ENCODE measurements around the gene PEPD. TPM values are rescaled to one million over a fixed set of nuclear protein-coding genes. Genes with fewer than 3 reads are reported as not detected.

PEPD gene
- total RNA-seq, 1 experiment from 2014 or later = 14.2 TPM

DNA sequence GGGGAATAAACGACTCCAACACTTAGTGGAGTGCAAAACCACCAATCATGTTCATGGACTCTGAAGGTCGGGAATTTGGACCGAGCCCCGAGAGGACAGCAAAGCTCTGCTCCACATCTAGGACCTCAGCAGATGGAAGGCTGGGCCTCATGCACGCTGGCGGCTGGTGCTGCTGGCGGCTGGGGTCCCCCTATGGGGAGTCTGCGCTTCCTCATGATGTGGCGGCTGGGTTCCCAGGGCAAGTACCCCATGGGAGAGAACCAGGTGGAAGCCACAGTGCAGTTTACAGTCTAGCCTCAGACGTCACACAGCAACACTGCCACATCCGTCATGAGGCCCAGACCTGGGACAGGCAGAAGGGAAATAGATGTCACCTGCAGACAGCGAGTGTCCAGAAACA, 13.2 kb downstream of the PEPD start:
- Histone ChIP-seq H4K20me1 (ENCODE audit: insufficient read depth, low read depth, low read length) (no peaks in the 10 kb centered on the region), H3K9me3 (ENCODE audit: low read length) (peaks cover 7% of the 10 kb centered on the region), H3K27ac (ENCODE audit: low read length) (no peak overlapping the region), H3K4me3 (ENCODE audit: low read length) (no peak overlapping the region), H3K9me2 (replicated peaks; ENCODE audit: insufficient read depth, low read length) (no peaks in the 10 kb centered on the region), H3K27me3 (ENCODE audit: low read length) (no peaks in the 10 kb centered on the region), H3K9ac (ENCODE audit: low read length) (no peak overlapping the region), H3K4me2 (ENCODE audit: low read depth, low read length, poor library complexity, severe bottlenecking) (no peak overlapping the region), H2AFZ (ENCODE audit: low read length) (no peak overlapping the region), H3K79me2 (ENCODE audit: low read length) (no peaks in the 10 kb centered on the region), H3K36me3 (ENCODE audit: insufficient read depth, low read length) (no peaks in the 10 kb centered on the region), H3K4me1 (ENCODE audit: low read length) (no peaks in the 10 kb centered on the region)
- no peak for DNase-seq

DNA sequence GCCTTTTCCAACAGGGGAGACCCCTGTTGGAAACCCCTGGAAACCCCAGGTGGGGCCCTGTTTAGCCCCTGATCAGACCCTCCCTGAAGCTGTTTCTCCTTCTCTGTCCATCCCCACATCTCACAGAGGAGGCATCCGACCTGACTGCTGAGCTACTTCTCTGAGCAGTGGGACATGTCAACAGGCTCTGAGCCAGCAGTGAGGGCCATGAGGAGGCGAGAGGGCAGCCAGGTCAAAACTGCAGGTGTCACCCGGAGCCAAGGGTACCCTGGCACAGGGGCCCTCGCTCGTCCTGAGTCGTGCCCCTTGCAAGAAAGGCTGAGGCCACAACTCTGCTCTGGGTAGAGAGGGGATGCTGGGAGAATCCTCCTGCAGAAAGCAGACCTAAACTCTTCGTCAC, 13.6 kb downstream of the PEPD start:
- H3K4me2 ChIP-seq (ENCODE audit: low read depth, low read length, poor library complexity, severe bottlenecking) = no peak overlapping the region
- no peak overlapping the region for H2AFZ ChIP-seq (ENCODE audit: low read length)
- H3K9ac ChIP-seq (ENCODE audit: low read length) = no peak overlapping the region

DNA sequence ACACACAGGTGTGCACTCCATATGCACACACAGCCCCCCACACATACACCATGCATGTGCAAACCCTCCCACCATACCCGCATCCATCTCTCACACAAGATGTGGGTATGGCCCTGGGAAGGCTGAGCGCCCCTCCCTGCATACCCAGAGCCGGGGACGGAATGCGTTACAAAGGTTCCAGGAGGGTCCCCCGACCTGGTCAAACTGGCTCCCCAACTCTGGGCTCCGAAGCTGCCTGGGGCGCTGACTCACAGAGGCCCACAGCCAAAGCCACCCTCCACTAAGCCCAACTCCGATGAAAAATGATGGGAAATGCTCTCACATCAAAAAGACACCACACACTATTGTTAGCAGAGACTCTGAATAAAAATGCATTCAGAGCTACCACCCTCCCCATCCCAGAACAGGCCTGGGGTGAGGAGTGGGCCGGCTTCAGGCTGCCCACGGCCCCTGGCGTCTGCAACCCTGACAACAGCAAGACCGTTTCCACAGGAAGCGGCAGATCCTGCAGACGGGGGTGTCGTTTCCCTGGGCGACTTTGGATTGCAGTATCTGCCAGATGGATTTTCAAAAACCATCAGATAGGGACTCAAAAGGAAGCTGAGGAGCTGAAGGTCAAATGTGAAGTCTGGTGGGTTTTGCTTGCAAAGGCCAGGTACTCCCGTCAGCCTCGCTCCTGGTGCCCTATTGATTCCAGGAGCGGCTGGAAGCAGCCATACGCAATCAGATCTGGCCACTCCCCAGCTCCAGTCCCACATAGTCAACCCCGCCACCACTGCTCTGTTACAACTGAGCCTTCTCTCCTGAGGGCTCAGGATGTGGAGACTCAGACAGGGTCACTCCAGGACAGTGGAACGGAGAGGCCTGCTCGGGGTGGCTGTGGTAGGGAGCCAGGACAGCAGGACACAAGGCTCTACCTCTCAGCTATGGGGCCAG, 14.3 kb downstream of the PEPD start:
- Histone ChIP-seq H3K4me2 (ENCODE audit: low read depth, low read length, poor library complexity, severe bottlenecking) (no peak overlapping the region), H3K9ac (ENCODE audit: low read length) (no peak overlapping the region)

More for the DNA sequence above, 13.6 kb downstream of the PEPD start:
- Histone ChIP-seq H3K36me3 (ENCODE audit: insufficient read depth, low read length) (no peaks in the 10 kb centered on the region), H4K20me1 (ENCODE audit: insufficient read depth, low read depth, low read length) (no peaks in the 10 kb centered on the region), H3K9me3 (ENCODE audit: low read length) (peaks cover 7% of the 10 kb centered on the region), H3K4me1 (ENCODE audit: low read length) (no peaks in the 10 kb centered on the region), H3K4me3 (ENCODE audit: low read length) (no peak overlapping the region), H3K79me2 (ENCODE audit: low read length) (no peaks in the 10 kb centered on the region), H3K27me3 (ENCODE audit: low read length) (no peaks in the 10 kb centered on the region), H3K27ac (ENCODE audit: low read length) (no peak overlapping the region), H3K9me2 (replicated peaks; ENCODE audit: insufficient read depth, low read length) (no peaks in the 10 kb centered on the region)
- no peak for DNase-seq

GRCh38 chr19:33506498-33506897, 15.1 kb downstream of the PEPD start:
- H4K20me1 ChIP-seq (ENCODE audit: insufficient read depth, low read depth, low read length) = no peaks in the 10 kb centered on the region
- no peaks in the 10 kb centered on the region for H3K9me2 ChIP-seq (replicated peaks; ENCODE audit: insufficient read depth, low read length)
- H3K79me2 ChIP-seq (ENCODE audit: low read length) = no peaks in the 10 kb centered on the region
- no peak overlapping the region for H2AFZ ChIP-seq (ENCODE audit: low read length)
- H3K4me1 ChIP-seq (ENCODE audit: low read length) = no peaks in the 10 kb centered on the region
- no peak overlapping the region for H3K9ac ChIP-seq (ENCODE audit: low read length)
- no peaks in the 10 kb centered on the region for H3K27me3 ChIP-seq (ENCODE audit: low read length)
- H3K9me3 ChIP-seq (ENCODE audit: low read length) = peaks cover 7% of the 10 kb centered on the region
- H3K27ac ChIP-seq (ENCODE audit: low read length) = no peak overlapping the region
- H3K4me3 ChIP-seq (ENCODE audit: low read length) = no peak overlapping the region
- no peak for DNase-seq
- H3K36me3 ChIP-seq (ENCODE audit: insufficient read depth, low read length) = no peaks in the 10 kb centered on the region
- H3K4me2 ChIP-seq (ENCODE audit: low read depth, low read length, poor library complexity, severe bottlenecking) = no peak overlapping the region

More for the DNA sequence above, 14.3 kb downstream of the PEPD start:
- H3K9me3 ChIP-seq (ENCODE audit: low read length) = peaks cover 7% of the 10 kb centered on the region
- H3K36me3 ChIP-seq (ENCODE audit: insufficient read depth, low read length) = no peaks in the 10 kb centered on the region
- H3K4me3 ChIP-seq (ENCODE audit: low read length) = no peak overlapping the region
- no peaks in the 10 kb centered on the region for H4K20me1 ChIP-seq (ENCODE audit: insufficient read depth, low read depth, low read length)
- H3K79me2 ChIP-seq (ENCODE audit: low read length) = no peaks in the 10 kb centered on the region
- H3K27me3 ChIP-seq (ENCODE audit: low read length) = no peaks in the 10 kb centered on the region
- no peak overlapping the region for H3K27ac ChIP-seq (ENCODE audit: low read length)
- H3K4me1 ChIP-seq (ENCODE audit: low read length) = no peaks in the 10 kb centered on the region
- no peaks in the 10 kb centered on the region for H3K9me2 ChIP-seq (replicated peaks; ENCODE audit: insufficient read depth, low read length)
- H2AFZ ChIP-seq (ENCODE audit: low read length) = no peak overlapping the region
- DNase-seq = no peak

DNA sequence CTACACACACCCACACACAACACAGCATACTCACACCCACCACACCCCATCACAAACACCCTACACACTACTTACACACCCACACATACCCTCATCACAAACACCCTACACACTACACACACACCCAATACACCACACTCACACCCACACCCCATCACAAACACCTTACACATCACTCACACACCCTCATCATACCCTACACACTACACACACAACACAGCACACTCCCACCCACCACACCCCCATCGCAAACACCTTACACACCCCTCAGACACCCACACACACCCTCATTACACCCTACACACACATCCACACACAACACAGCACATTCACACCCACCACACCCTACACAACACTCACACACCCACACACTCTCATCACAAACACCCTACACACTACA, 15.8 kb downstream of the PEPD start:
- no peaks in the 10 kb centered on the region for H4K20me1 ChIP-seq (ENCODE audit: insufficient read depth, low read depth, low read length)
- H3K4me2 ChIP-seq (ENCODE audit: low read depth, low read length, poor library complexity, severe bottlenecking) = no peak overlapping the region
- H3K79me2 ChIP-seq (ENCODE audit: low read length) = no peaks in the 10 kb centered on the region
- no peak overlapping the region for H3K9ac ChIP-seq (ENCODE audit: low read length)
- H3K36me3 ChIP-seq (ENCODE audit: insufficient read depth, low read length) = no peaks in the 10 kb centered on the region
- no peak for DNase-seq
- H3K27ac ChIP-seq (ENCODE audit: low read length) = no peak overlapping the region
- no peaks in the 10 kb centered on the region for H3K9me2 ChIP-seq (replicated peaks; ENCODE audit: insufficient read depth, low read length)
- peaks cover 7% of the 10 kb centered on the region for H3K9me3 ChIP-seq (ENCODE audit: low read length)
- no peaks in the 10 kb centered on the region for H3K27me3 ChIP-seq (ENCODE audit: low read length)
- no peak overlapping the region for H2AFZ ChIP-seq (ENCODE audit: low read length)
- no peak overlapping the region for H3K4me3 ChIP-seq (ENCODE audit: low read length)
- H3K4me1 ChIP-seq (ENCODE audit: low read length) = no peaks in the 10 kb centered on the region

- Histone ChIP-seq H3K4me1 (ENCODE audit: low read length) (no peaks in the 10 kb centered on the region), H2AFZ (ENCODE audit: low read length) (no peak overlapping the region), H3K9me2 (replicated peaks; ENCODE audit: insufficient read depth, low read length) (no peaks in the 10 kb centered on the region), H3K4me2 (ENCODE audit: low read depth, low read length, poor library complexity, severe bottlenecking) (no peak overlapping the region), H3K9me3 (ENCODE audit: low read length) (peaks cover 7% of the 10 kb centered on the region), H3K79me2 (ENCODE audit: low read length) (no peaks in the 10 kb centered on the region), H3K27me3 (ENCODE audit: low read length) (no peaks in the 10 kb centered on the region), H3K36me3 (ENCODE audit: insufficient read depth, low read length) (no peaks in the 10 kb centered on the region), H3K4me3 (ENCODE audit: low read length) (no peak overlapping the region), H3K27ac (ENCODE audit: low read length) (no peak overlapping the region), H4K20me1 (ENCODE audit: insufficient read depth, low read depth, low read length) (no peaks in the 10 kb centered on the region), H3K9ac (ENCODE audit: low read length) (no peak overlapping the region)
- no peak for DNase-seq
These were observed 16.4 kb downstream of the PEPD start for GRCh38 chr19:33505148-33505547.

- H3K36me3 ChIP-seq (ENCODE audit: insufficient read depth, low read length) = no peaks in the 10 kb centered on the region
- H3K9me3 ChIP-seq (ENCODE audit: low read length) = peaks cover 7% of the 10 kb centered on the region
- no peaks in the 10 kb centered on the region for H4K20me1 ChIP-seq (ENCODE audit: insufficient read depth, low read depth, low read length)
- H3K27ac ChIP-seq (ENCODE audit: low read length) = no peak overlapping the region
- no peaks in the 10 kb centered on the region for H3K4me1 ChIP-seq (ENCODE audit: low read length)
- no peaks in the 10 kb centered on the region for H3K9me2 ChIP-seq (replicated peaks; ENCODE audit: insufficient read depth, low read length)
- H3K4me2 ChIP-seq (ENCODE audit: low read depth, low read length, poor library complexity, severe bottlenecking) = no peak overlapping the region
- H2AFZ ChIP-seq (ENCODE audit: low read length) = no peak overlapping the region
- H3K27me3 ChIP-seq (ENCODE audit: low read length) = no peaks in the 10 kb centered on the region
- DNase-seq = no peak
- H3K4me3 ChIP-seq (ENCODE audit: low read length) = no peak overlapping the region
- H3K9ac ChIP-seq (ENCODE audit: low read length) = no peak overlapping the region
- H3K79me2 ChIP-seq (ENCODE audit: low read length) = no peaks in the 10 kb centered on the region
These were observed 17.5 kb downstream of the PEPD start for GRCh38 chr19:33504058-33504444.

DNA sequence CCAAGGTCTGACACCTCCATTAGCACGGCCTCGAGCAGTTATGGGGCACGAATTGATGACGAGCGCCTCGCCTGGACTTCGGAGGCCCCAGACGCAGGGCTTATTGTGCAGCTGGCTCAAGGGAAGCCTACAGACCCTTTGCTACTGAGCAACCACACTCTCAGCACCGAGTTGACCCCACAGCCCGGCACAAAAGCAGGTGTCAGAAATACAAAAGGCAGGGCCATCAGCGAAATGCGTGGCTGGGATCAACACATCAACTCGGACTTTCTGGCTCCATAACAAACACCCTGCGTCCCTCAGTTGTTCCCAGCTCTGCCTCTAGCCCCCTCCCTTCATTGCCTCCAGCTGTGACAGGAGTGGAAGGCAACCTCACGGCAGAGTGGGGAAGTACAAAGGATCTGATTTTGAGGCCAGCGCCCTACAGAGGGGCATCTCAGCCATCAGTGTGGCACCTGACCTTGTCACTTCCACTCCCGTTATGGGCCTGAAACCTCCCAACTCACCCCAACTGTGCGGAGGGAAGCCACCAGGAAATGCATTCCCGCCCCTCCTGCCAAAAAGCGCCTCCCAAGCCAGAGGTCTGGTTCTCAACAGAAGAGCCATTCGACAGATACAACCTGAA, 18.0 kb downstream of the PEPD start:
- no peaks in the 10 kb centered on the region for H3K27me3 ChIP-seq (ENCODE audit: low read length)
- no peak overlapping the region for H3K4me2 ChIP-seq (ENCODE audit: low read depth, low read length, poor library complexity, severe bottlenecking)
- no peaks in the 10 kb centered on the region for H3K9me2 ChIP-seq (replicated peaks; ENCODE audit: insufficient read depth, low read length)
- no peaks in the 10 kb centered on the region for H3K36me3 ChIP-seq (ENCODE audit: insufficient read depth, low read length)
- H3K27ac ChIP-seq (ENCODE audit: low read length) = no peak overlapping the region
- no peaks in the 10 kb centered on the region for H3K4me1 ChIP-seq (ENCODE audit: low read length)
- H3K79me2 ChIP-seq (ENCODE audit: low read length) = no peaks in the 10 kb centered on the region
- H3K9me3 ChIP-seq (ENCODE audit: low read length) = peaks cover 7% of the 10 kb centered on the region
- H3K4me3 ChIP-seq (ENCODE audit: low read length) = no peak overlapping the region
- no peak overlapping the region for H2AFZ ChIP-seq (ENCODE audit: low read length)
- no peaks in the 10 kb centered on the region for H4K20me1 ChIP-seq (ENCODE audit: insufficient read depth, low read depth, low read length)
- DNase-seq = no peak
- H3K9ac ChIP-seq (ENCODE audit: low read length) = no peak overlapping the region

All from Karpas-422 (cell line).